Peyer's patch (tissue), 4 donors: ENCODE measurements around the gene ITGB3. TPM values are rescaled to one million over a fixed set of nuclear protein-coding genes. Genes with fewer than 3 reads are reported as not detected.

Experiments
- DNase-seq, 3 donors: peaks; one replicate each; pipeline ENCODE4 v3.0.0-alpha.2; 2017 to 2019
- H3K27ac ChIP-seq, 4 donors: fragments of 200-600 bp; sonication (generic); one replicate each; pipeline ENCODE4 v1.5.1; 2016 to 2019
- H3K27me3 ChIP-seq, 2 donors: fragments of 200-600 bp; sonication (generic); one replicate each; pipeline ENCODE4 v1.5.1; 2019
- H3K36me3 ChIP-seq, 3 donors: fragments of 200-600 bp; sonication (generic); one replicate each; pipeline ENCODE4 v1.5.1; 2016 to 2019
- H3K4me1 ChIP-seq, 4 donors: fragments of 200-600 bp; sonication (generic); one replicate each; pipeline ENCODE4 v1.5.1; 2016 to 2019
- H3K4me3 ChIP-seq, 4 donors: fragments of 200-600 bp; sonication (generic); 1 replicate in 3 of 4; 2 replicates in 1 of 4; pipeline ENCODE4 v1.5.1; 2016 to 2019; ENCODE audit warnings: mild to moderate bottlenecking in 1 of 4
- H3K9me3 ChIP-seq, 4 donors: fragments of 200-600 bp; sonication (generic); one replicate each; pipeline ENCODE4 v1.5.1; 2016 to 2019; ENCODE audit warnings: mild to moderate bottlenecking in 1 of 4
- POLR2A ChIP-seq, 2 donors: fragments of 450-650 bp; IDR thresholded peaks; one replicate each; pipeline ENCODE4 v1.5.1; 2017; ENCODE audit warnings: antibody characterized with exemption in 2 of 2, mild to moderate bottlenecking in 2 of 2, moderate library complexity in 2 of 2
- total RNA-seq, 4 donors: library from RNA; depleted of rRNA; stranded (reverse); fragments of >200 nt; gene quantifications; one replicate each; pipeline ENCODE4 v1.1.0, GENCODE V29; 2016
- TF ChIP-seq, protein P1 (sequence below), 6 experiments: fragments of 450-650 bp in 4 of 6; fragments of 200-600 bp in 2 of 6; sonication (generic) in 1 of 6; IDR thresholded peaks; one replicate each; pipeline ENCODE4 v1.5.1; 2017 to 2019; ENCODE audit warnings: antibody characterized with exemption in 6 of 6, mild to moderate bottlenecking in 3 of 6, moderate library complexity in 1 of 6

ITGB3 gene
- total RNA-seq = 10 to 100 TPM in 1 of 4 donors, 1 to 10 TPM in 3; 4.6 to 18.2 (median 6.6) TPM

DNA sequence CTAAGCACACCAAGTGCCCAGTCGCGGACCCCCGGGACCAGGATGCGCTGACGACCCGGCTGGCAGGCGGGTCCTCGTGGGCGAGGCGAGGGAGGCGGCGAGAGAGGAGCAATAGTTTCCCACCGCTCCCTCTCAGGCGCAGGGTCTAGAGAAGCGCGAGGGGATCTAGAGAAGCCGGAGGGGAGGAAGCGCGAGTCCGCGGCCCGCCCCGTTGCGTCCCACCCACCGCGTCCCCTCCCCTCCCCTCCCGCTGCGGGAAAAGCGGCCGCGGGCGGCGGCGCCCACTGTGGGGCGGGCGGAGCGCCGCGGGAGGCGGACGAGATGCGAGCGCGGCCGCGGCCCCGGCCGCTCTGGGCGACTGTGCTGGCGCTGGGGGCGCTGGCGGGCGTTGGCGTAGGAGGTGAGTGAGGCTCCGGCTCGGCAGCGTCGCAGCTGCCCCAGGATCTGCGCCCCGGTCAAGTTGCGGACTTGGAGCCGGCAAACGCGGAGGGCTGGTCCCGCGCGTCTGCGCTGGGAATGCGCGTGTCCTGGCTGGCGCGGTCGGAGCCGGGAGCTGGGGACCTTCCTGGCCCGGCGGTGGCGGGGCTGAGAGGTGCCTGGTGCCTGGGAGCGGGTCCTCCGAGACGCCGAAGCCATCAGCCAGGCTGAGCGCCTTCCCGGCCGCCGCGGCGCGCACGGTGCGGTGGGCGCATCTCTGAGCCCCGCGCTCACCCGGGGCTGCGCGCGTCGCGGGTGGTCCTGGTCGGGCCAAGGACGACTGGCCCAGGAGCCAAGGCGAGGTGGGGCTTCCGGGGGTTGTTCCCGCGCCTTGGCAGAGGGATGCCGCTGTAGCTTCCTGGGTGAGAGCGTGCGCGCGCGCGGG is at the start of gene ITGB3:
Gene ITGB3 (plus strand): TSS at position 287 of the 862 bp plus-strand sequence. CDS start 35 bp downstream, at position 322.
- Histone ChIP-seq H3K4me1 (peaks cover 0 to 24% (median 2%) of the 10 kb centered on the region in 4 donors), H3K9me3 (no peaks in the 10 kb centered on the region), H3K27me3 (no peaks in the 10 kb centered on the region), H3K4me3 (peak within 1 kb of the TSS; percentile 51 to 84 (median 74)), H3K27ac (peak within 1 kb of the TSS; percentile 45 to 89 (median 75)), H3K36me3 (no peaks in the 10 kb centered on the region)
- peak; percentile 20 to 24 for TF ChIP-seq POLR2A (IDR thresholded peaks at IDR 0.05)
- TF ChIP-seq, protein P1, sequence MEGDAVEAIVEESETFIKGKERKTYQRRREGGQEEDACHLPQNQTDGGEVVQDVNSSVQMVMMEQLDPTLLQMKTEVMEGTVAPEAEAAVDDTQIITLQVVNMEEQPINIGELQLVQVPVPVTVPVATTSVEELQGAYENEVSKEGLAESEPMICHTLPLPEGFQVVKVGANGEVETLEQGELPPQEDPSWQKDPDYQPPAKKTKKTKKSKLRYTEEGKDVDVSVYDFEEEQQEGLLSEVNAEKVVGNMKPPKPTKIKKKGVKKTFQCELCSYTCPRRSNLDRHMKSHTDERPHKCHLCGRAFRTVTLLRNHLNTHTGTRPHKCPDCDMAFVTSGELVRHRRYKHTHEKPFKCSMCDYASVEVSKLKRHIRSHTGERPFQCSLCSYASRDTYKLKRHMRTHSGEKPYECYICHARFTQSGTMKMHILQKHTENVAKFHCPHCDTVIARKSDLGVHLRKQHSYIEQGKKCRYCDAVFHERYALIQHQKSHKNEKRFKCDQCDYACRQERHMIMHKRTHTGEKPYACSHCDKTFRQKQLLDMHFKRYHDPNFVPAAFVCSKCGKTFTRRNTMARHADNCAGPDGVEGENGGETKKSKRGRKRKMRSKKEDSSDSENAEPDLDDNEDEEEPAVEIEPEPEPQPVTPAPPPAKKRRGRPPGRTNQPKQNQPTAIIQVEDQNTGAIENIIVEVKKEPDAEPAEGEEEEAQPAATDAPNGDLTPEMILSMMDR (IDR thresholded peaks at IDR 0.05) = peak in 5 of 6 experiments; percentile 24 to 55 (median 45)
- peak; percentile 67 to 88 (median 82) for DNase-seq

DNA sequence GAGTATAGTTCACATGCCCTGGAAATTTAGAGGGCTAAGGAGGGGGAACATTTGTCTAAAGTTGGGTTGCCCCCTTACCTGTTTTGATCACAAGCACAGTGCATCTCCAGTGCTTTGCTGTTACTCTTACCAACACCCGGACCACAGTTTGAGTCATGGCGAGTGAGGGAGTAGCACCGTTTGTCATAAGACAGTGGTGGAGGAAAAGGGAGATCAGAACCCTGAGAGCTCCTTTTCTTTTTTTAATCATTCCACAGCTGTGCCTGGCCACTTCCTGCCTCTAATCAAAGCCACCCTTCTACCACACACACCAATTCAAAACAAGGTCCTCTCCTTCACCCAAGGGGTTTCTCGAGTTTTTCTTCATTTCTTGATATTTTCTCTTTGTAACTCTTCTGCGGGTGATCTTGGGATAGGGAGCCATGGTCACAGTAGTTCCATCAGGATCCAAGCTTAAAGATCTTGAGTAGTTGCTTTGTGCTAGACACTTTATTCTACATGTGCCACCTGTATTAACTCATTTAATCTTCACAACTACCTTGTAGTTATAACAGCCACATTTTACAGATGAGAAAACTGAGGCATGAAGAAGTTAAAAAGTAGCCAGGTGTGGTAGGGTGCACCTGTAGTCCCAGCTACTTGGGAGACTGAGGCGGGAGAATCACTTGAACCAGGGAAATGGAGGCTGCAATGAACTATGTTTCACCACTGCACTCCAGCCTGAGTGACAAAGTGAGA is 49.5 kb upstream of the ITGB3 start:
- DNase-seq = peak in 2 of 3 donors; percentile 55 to 69
- Histone ChIP-seq H3K4me1 (peaks cover 0 to 25% (median 15%) of the 10 kb centered on the region in 4 donors), H3K27ac (peak overlapping the region; percentile 75 to 82 (median 77)), H3K9me3 (no peaks in the 10 kb centered on the region), H3K36me3 (no peaks in the 10 kb centered on the region), H3K27me3 (no peaks in the 10 kb centered on the region), H3K4me3 (no peak overlapping the region)
- TF ChIP-seq POLR2A (IDR thresholded peaks at IDR 0.05) = no peak
- TF ChIP-seq, protein P1 (IDR thresholded peaks at IDR 0.05) = no peak

DNA sequence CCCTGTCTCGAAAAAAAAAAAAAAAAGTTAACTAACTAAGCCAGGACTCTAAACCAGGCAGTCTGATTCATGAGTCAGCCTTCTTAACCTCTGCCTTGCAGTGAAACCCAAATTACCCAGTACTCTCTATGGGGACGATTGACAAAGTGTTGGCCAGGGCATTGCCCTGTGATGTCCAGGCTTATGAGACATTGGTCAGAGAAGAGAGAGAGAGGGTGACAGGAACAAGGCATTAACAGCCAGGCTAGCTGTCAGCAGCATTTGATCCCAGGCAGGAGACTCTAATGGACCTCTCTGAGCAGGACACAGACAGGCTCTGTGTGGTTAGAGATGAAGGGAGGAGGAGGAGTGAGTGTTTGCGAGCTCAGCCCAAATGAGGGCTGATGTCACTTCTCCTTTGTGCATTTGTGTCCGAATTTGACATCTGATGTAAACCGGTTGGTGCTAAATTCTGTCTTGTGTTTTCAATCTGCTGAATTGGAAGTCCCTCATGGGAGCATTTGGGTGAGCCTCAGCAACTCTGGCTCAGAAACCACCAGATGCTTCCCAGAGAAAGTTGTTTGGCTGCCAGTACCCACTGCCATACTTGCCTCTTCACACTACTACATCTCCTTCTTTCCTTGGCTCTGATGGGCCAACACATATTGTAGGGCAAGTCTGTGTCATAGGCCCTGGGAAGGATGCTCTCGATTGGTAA is 48.8 kb upstream of the ITGB3 start:
- H3K27ac ChIP-seq = peak overlapping the region; percentile 75 to 82 (median 77)
- TF ChIP-seq, protein P1 (IDR thresholded peaks at IDR 0.05) = no peak
- TF ChIP-seq POLR2A (IDR thresholded peaks at IDR 0.05) = no peak
- no peaks in the 10 kb centered on the region for H3K9me3 ChIP-seq
- no peaks in the 10 kb centered on the region for H3K27me3 ChIP-seq
- DNase-seq = peak in 1 of 3 donors; percentile 58
- H3K36me3 ChIP-seq = no peaks in the 10 kb centered on the region
- peak overlapping the region in 3 of 4 donors; percentile 5 to 22 (median 9) for H3K4me3 ChIP-seq
- H3K4me1 ChIP-seq = peaks cover 0 to 25% (median 15%) of the 10 kb centered on the region in 4 donors

DNA sequence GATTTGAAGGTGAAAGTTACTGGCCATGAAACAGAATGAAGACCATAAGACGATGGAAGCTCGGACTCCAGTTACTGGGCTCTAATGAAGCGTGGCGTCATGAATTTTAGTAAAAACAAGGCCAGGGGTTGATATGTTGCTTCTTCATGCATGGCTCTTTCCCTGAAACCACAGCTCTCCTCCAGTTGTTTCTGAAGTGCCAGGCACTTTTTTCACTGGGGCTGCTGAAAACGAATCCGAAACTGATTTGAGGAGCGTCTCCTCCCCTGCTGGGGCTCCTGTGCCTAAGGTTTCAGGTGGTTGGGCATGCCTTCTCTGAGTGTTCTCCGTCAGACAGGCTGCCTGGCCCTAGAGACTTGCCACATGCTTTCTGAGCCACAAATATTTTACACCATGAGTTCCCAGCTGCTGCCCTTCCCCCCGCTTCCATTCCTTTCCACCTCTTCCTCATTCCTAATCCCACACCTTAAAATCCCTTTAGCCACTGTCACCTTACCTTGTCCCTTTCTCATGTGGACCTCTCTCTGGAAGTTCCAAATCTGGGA is 48.1 kb upstream of the ITGB3 start:
- Histone ChIP-seq H3K4me3 (peak overlapping the region in 3 of 4 donors; percentile 5 to 22 (median 9)), H3K36me3 (no peaks in the 10 kb centered on the region), H3K9me3 (no peaks in the 10 kb centered on the region), H3K27ac (peak overlapping the region; percentile 75 to 82 (median 77)), H3K27me3 (no peaks in the 10 kb centered on the region), H3K4me1 (peaks cover 0 to 25% (median 15%) of the 10 kb centered on the region in 4 donors)
- TF ChIP-seq, protein P1 (IDR thresholded peaks at IDR 0.05) = no peak
- TF ChIP-seq POLR2A (IDR thresholded peaks at IDR 0.05) = no peak
- peak in 2 of 3 donors; percentile 78 to 87 for DNase-seq
